Spleen (tissue), 7 donors: Measurements from ENCODE around the gene NDUFA13.

ENCODE experiments used
- CTCF ChIP-seq, 11 experiments: fragments of 200-600 bp in 7 of 11; fragments of 450-650 bp in 4 of 11; sonication (generic) in 4 of 11; IDR thresholded peaks in 8 of 11; conservative IDR thresholded peaks in 3 of 11; 1 replicate in 7 of 11; 2 replicates in 4 of 11; pipeline versions ENCODE4 v1.4.0 to v1.8.0; 2016 to 2021; ENCODE audit warnings: antibody characterized with exemption in 11 of 11, inconsistent platforms in 4 of 11, mild to moderate bottlenecking in 1 of 11
- POLR2A ChIP-seq, 3 donors: fragments of 450-650 bp; IDR thresholded peaks; one replicate each; pipeline ENCODE4 v1.5.1; 2017; ENCODE audit warnings: antibody characterized with exemption in 3 of 3, mild to moderate bottlenecking in 1 of 3
- donor health status: DM: no; HTN: no; CAD: no; lungs with moderate emphysema.
- donor health status: DM: no; HTN: no; CAD: no.
- donor health status: DM: no; HTN: no; CAD: no.

- TF ChIP-seq POLR2A (IDR thresholded peaks at IDR 0.05) = no peak
- no peak for TF ChIP-seq CTCF (IDR thresholded peaks at IDR 0.05 in 8 of 11, conservative IDR thresholded peaks at IDR 0.05 in 3 of 11)
Observed at GRCh38 chr19:19534556-19535265, 18.7 kb downstream of the NDUFA13 start.
